ENCODE data around the gene TLN1.
A peak's percentile ranks its signal among the peaks of the same experiment; 100 is the strongest.

The TLN1 gene

GRCh38 chr9:35697486-35697885, 34.5 kb downstream of the TLN1 start:
- H3K9me3 ChIP-seq (ENCODE audit: control insufficient read depth, insufficient read depth, low read length) = no peaks in the 10 kb centered on the region
- TF ChIP-seq EZH2phosphoT487 (IDR thresholded peaks at IDR 0.05; ENCODE audit: borderline replicate concordance, low read length) = no peak
- TF ChIP-seq, protein P1, sequence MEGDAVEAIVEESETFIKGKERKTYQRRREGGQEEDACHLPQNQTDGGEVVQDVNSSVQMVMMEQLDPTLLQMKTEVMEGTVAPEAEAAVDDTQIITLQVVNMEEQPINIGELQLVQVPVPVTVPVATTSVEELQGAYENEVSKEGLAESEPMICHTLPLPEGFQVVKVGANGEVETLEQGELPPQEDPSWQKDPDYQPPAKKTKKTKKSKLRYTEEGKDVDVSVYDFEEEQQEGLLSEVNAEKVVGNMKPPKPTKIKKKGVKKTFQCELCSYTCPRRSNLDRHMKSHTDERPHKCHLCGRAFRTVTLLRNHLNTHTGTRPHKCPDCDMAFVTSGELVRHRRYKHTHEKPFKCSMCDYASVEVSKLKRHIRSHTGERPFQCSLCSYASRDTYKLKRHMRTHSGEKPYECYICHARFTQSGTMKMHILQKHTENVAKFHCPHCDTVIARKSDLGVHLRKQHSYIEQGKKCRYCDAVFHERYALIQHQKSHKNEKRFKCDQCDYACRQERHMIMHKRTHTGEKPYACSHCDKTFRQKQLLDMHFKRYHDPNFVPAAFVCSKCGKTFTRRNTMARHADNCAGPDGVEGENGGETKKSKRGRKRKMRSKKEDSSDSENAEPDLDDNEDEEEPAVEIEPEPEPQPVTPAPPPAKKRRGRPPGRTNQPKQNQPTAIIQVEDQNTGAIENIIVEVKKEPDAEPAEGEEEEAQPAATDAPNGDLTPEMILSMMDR (IDR thresholded peaks at IDR 0.05; ENCODE audit: low read depth, low read length, poor library complexity, severe bottlenecking) = no peak
- H3K79me2 ChIP-seq (ENCODE audit: control insufficient read depth, low read length) = no peaks in the 10 kb centered on the region
- no peaks in the 10 kb centered on the region for H4K20me1 ChIP-seq (ENCODE audit: control insufficient read depth, insufficient read depth, low read depth, low read length)
- H3K4me2 ChIP-seq (ENCODE audit: low read length) = no peak overlapping the region
- H3F3A ChIP-seq (ENCODE audit: control insufficient read depth, insufficient read depth) = 0 out of 2 replicates have a peak, but pooled peaks cover 6% of the 10 kb centered on the region
- no peaks in the 10 kb centered on the region for H3K9me2 ChIP-seq (replicated peaks; ENCODE audit: control insufficient read depth, low read length)
- no peak overlapping the region for H3K4me3 ChIP-seq (ENCODE audit: low read length)
- H3K36me3 ChIP-seq (ENCODE audit: control insufficient read depth, low read length) = peaks cover 66% of the 10 kb centered on the region
- no peak overlapping the region for H3K27ac ChIP-seq (ENCODE audit: low read depth, low read length)
- 0 out of 2 replicates have a peak, but pooled peaks cover 3% of the 10 kb centered on the region for H3K4me1 ChIP-seq (ENCODE audit: control insufficient read depth, low read length)
- no peaks in the 10 kb centered on the region for H3K27me3 ChIP-seq (ENCODE audit: control insufficient read depth, low read length)

DNA sequence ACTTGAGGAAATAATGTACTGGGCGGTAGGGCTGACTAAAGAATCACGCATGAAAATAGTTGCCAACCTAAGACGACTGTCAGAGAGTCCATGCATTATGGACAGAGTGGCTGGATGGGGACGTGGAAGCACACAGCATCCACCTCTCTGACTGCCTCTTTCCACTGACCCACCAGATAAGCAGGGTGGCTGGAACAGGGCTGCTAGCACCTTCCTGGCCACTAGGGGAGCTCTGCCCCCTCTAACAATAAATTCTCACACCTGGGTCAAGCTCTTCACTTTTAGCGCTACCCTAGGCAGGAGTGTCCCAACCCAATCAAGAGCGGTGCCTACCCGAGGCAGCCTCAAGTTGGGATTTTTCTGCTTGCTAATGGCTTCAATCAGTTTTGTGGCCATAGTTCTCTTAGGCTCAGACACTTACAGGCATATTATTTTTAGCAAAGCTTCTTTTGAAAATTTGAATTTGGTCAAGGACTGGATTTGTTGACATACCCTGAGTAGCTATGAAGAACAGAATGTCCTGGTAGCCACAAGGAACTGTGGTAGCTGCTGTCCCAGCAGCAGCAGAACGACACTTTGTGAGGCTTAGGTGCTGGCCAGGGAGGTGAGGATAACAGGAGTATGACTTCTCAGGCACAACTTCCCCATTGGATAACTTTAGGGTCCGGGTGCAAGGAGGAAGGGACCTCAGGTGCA, 35.3 kb downstream of the TLN1 start:
- Histone ChIP-seq H4K20me1 (ENCODE audit: control insufficient read depth, insufficient read depth, low read depth, low read length) (no peaks in the 10 kb centered on the region), H3K4me1 (ENCODE audit: control insufficient read depth, low read length) (0 out of 2 replicates have a peak, but pooled peaks cover 3% of the 10 kb centered on the region), H3K9me3 (ENCODE audit: control insufficient read depth, insufficient read depth, low read length) (no peaks in the 10 kb centered on the region), H3K9me2 (replicated peaks; ENCODE audit: control insufficient read depth, low read length) (no peaks in the 10 kb centered on the region), H3K27me3 (ENCODE audit: control insufficient read depth, low read length) (no peaks in the 10 kb centered on the region), H3K4me3 (ENCODE audit: low read length) (no peak overlapping the region), H3K4me2 (ENCODE audit: low read length) (no peak overlapping the region), H3K79me2 (ENCODE audit: control insufficient read depth, low read length) (no peaks in the 10 kb centered on the region), H3K36me3 (ENCODE audit: control insufficient read depth, low read length) (peaks cover 59% of the 10 kb centered on the region), H3F3A (ENCODE audit: control insufficient read depth, insufficient read depth) (0 out of 2 replicates have a peak, but pooled peaks cover 11% of the 10 kb centered on the region), H3K27ac (ENCODE audit: low read depth, low read length) (no peak overlapping the region)
- TF ChIP-seq EZH2phosphoT487 (IDR thresholded peaks at IDR 0.05; ENCODE audit: borderline replicate concordance, low read length) = no peak
- TF ChIP-seq, protein P1 (IDR thresholded peaks at IDR 0.05; ENCODE audit: low read depth, low read length, poor library complexity, severe bottlenecking) = peak; percentile 92

- Histone ChIP-seq H3K36me3 (ENCODE audit: control insufficient read depth, low read length) (peaks cover 54% of the 10 kb centered on the region), H3K9me3 (ENCODE audit: control insufficient read depth, insufficient read depth, low read length) (no peaks in the 10 kb centered on the region), H3K79me2 (ENCODE audit: control insufficient read depth, low read length) (no peaks in the 10 kb centered on the region), H4K20me1 (ENCODE audit: control insufficient read depth, insufficient read depth, low read depth, low read length) (no peaks in the 10 kb centered on the region), H3K9me2 (replicated peaks; ENCODE audit: control insufficient read depth, low read length) (no peaks in the 10 kb centered on the region), H3K4me2 (ENCODE audit: low read length) (no peak overlapping the region), H3K4me3 (ENCODE audit: low read length) (no peak overlapping the region), H3K27me3 (ENCODE audit: control insufficient read depth, low read length) (no peaks in the 10 kb centered on the region), H3K4me1 (ENCODE audit: control insufficient read depth, low read length) (peaks cover 7% of the 10 kb centered on the region), H3F3A (ENCODE audit: control insufficient read depth, insufficient read depth) (peaks cover 13% of the 10 kb centered on the region; the same call in 1 of the 2 replicates), H3K27ac (ENCODE audit: low read depth, low read length) (no peak overlapping the region)
- no peak for TF ChIP-seq EZH2phosphoT487 (IDR thresholded peaks at IDR 0.05; ENCODE audit: borderline replicate concordance, low read length)
- TF ChIP-seq, protein P1 (IDR thresholded peaks at IDR 0.05; ENCODE audit: low read depth, low read length, poor library complexity, severe bottlenecking) = no peak
Observed at GRCh38 chr9:35695943-35696401, 36.0 kb downstream of the TLN1 start.

Measured in DOHH2 (cell line).